Endothelial cell of umbilical vein (primary cell): ENCODE results near the gene CNTN6. TPM values are rescaled to one million over a fixed set of nuclear protein-coding genes. Genes with fewer than 3 reads are reported as not detected.

Experiments
- BruUV-seq: library from RNA; stranded (reverse); fragments of 400-500 nt; replicated peaks from 2 replicates; lab custom pipeline; 2021; lab: Mats Ljungman, UMichigan
- CTCF ChIA-PET: fragments of 300-600, 350-600 bp; sonication (Branson Sonifier 250); formaldehyde crosslinking; loops from one replicate; lab custom pipeline; 2021; ENCODE audit warnings: antibody characterized with exemption, inconsistent platforms; lab: Charles Lee
- POLR2A ChIA-PET: fragments of 300-600, 350-600 bp; sonication (Branson Sonifier 250); formaldehyde crosslinking; loops from one replicate; lab custom pipeline; 2021; ENCODE audit warnings: antibody characterized with exemption, inconsistent platforms; lab: Charles Lee
- DNase-seq: peaks from one replicate; pipeline ENCODE4 v3.0.0-alpha.2; 2011; ENCODE audit warnings: low read depth, low spot score
- FAIRE-seq: peaks from 2 replicates; lab custom pipeline; 2011; peaks lifted over from hg19 to GRCh38; lab: Jason Lieb, UNC
- H2AFZ ChIP-seq: 2 replicates; pipeline ENCODE4 v1.6.0; 2012; ENCODE audit warnings: low read depth, low read length, control low read depth, inconsistent platforms
- H3K27ac ChIP-seq: 2 replicates; pipeline ENCODE4 v1.5.1; 2011; ENCODE audit warnings: low read depth, mild to moderate bottlenecking, control low read depth, low read length, moderate library complexity; ENCODE audit not compliant: insufficient read depth
- H3K27me3 ChIP-seq, 2 experiments: 2 replicates each; pipeline versions ENCODE4 v1.6.0 to v1.6.1; 2011; ENCODE audit warnings: low read length in 2 of 2, mixed read lengths in 1 of 2; ENCODE audit not compliant: control insufficient read depth in 2 of 2, insufficient read depth in 2 of 2
- H3K36me3 ChIP-seq, 2 experiments: 2 replicates in 1 of 2; 3 replicates in 1 of 2; pipeline ENCODE4 v1.5.1; 2011; ENCODE audit warnings: low read length in 2 of 2, mild to moderate bottlenecking in 1 of 2, moderate library complexity in 1 of 2; ENCODE audit not compliant: control insufficient read depth in 2 of 2, insufficient read depth in 2 of 2; ENCODE audit errors: extremely low read depth in 1 of 2
- H3K4me1 ChIP-seq: 3 replicates; pipeline ENCODE4 v1.5.1; 2011; ENCODE audit warnings: mild to moderate bottlenecking, low read length; ENCODE audit not compliant: control insufficient read depth, insufficient read depth; ENCODE audit errors: extremely low read depth
- H3K4me2 ChIP-seq: 2 replicates; pipeline ENCODE4 v1.6.1; 2011; ENCODE audit warnings: low read length, control low read depth, mixed read lengths; ENCODE audit not compliant: insufficient read depth
- H3K4me3 ChIP-seq, 3 experiments: fragments of 200-600 bp in 1 of 3; sonication (generic), shearing (Covaris generic) in 1 of 3; replicated peaks in 1 of 3; 2 replicates each; pipeline ENCODE4 v1.5.1; 2011 to 2016; ENCODE audit warnings: control low read depth in 3 of 3, low read length in 3 of 3, mild to moderate bottlenecking in 2 of 3, inconsistent platforms in 1 of 3, low read depth in 1 of 3, moderate library complexity in 1 of 3; ENCODE audit not compliant: insufficient read depth in 1 of 3
- H3K79me2 ChIP-seq: 2 replicates; pipeline ENCODE4 v1.6.0; 2012; ENCODE audit warnings: low read length, inconsistent platforms; ENCODE audit not compliant: control insufficient read depth, insufficient read depth
- H3K9ac ChIP-seq: replicated peaks from 2 replicates; pipeline ENCODE3; 2011; ENCODE audit warnings: low read length, control low read depth; ENCODE audit not compliant: insufficient read depth; ENCODE audit errors: extremely low read depth
- H3K9me1 ChIP-seq: replicated peaks from 3 replicates; pipeline ENCODE4 v1.6.0; 2011; ENCODE audit warnings: mild to moderate bottlenecking, low read length; ENCODE audit not compliant: control insufficient read depth, insufficient read depth; ENCODE audit errors: extremely low read depth
- H3K9me3 ChIP-seq: replicated peaks from 2 replicates; pipeline ENCODE4 v1.5.1; 2012; ENCODE audit warnings: low read length, inconsistent platforms; ENCODE audit not compliant: control insufficient read depth, insufficient read depth
- H4K20me1 ChIP-seq: replicated peaks from 2 replicates; pipeline ENCODE3; 2011; ENCODE audit warnings: mild to moderate bottlenecking, low read length; ENCODE audit not compliant: control insufficient read depth, insufficient read depth; ENCODE audit errors: extremely low read depth
- CTCF ChIP-seq, 2 donors: IDR thresholded peaks; 1 replicate in 1 of 2; 2 replicates in 1 of 2; pipeline ENCODE4 v1.5.1; 2011; ENCODE audit warnings: low read length in 2 of 2, mild to moderate bottlenecking in 2 of 2, moderate library complexity in 2 of 2, control low read depth in 1 of 2, inconsistent platforms in 1 of 2, low read depth in 1 of 2; ENCODE audit not compliant: insufficient read depth in 1 of 2; ENCODE audit errors: extremely low read depth in 1 of 2
- EZH2 ChIP-seq: IDR thresholded peaks from 2 replicates; pipeline ENCODE4 v1.6.1; 2012; ENCODE audit warnings: borderline replicate concordance, low read depth, mild to moderate bottlenecking, moderate library complexity, low read length, inconsistent platforms; ENCODE audit not compliant: severe bottlenecking
- FOS ChIP-seq: IDR thresholded peaks from 2 replicates; pipeline ENCODE4 v1.6.1; 2011; ENCODE audit warnings: mild to moderate bottlenecking, low read length, moderate library complexity, borderline replicate concordance; ENCODE audit not compliant: insufficient read depth
- GATA2 ChIP-seq: IDR thresholded peaks from 2 replicates; pipeline ENCODE4 v1.7.0; 2011; ENCODE audit warnings: low read depth, mild to moderate bottlenecking, moderate library complexity, mixed read lengths, low read length; ENCODE audit not compliant: insufficient read length, insufficient read depth
- JUN ChIP-seq: IDR thresholded peaks from 2 replicates; pipeline ENCODE4 v1.6.1; 2011; ENCODE audit warnings: borderline replicate concordance, low read depth; ENCODE audit not compliant: insufficient read length, insufficient read depth
- MAX ChIP-seq: IDR thresholded peaks from 2 replicates; pipeline ENCODE4 v1.6.1; 2011; ENCODE audit not compliant: insufficient read depth, insufficient read length
- MYC ChIP-seq: IDR thresholded peaks from one replicate; pipeline ENCODE4 v1.6.1; 2011; ENCODE audit warnings: mild to moderate bottlenecking, low read depth, low read length
- POLR2A ChIP-seq: IDR thresholded peaks from 2 replicates; pipeline ENCODE4 v1.6.1; 2012; ENCODE audit warnings: low read depth, mild to moderate bottlenecking, control low read depth, low read length
- POLR2AphosphoS5 ChIP-seq: IDR thresholded peaks from 2 replicates; pipeline ENCODE4 v1.6.1; 2012; ENCODE audit warnings: low read depth, mild to moderate bottlenecking, control low read depth, low read length, moderate library complexity; ENCODE audit not compliant: insufficient read depth
- dilution Hi-C: fragments of 300-500 bp; cut with MboI; formaldehyde crosslinking; loops from one replicate; pipeline ENCODE4 v1.15.0; 2019; ENCODE audit warnings: low sequenced_read_pairs; ENCODE audit not compliant: extremely low pct_ligation_motif_present
- intact Hi-C: fragments of 100-400 bp; cut with micrococcal nuclease; formaldehyde crosslinking; loops from one replicate; pipeline ENCODE4 v1.10.0; 2022
- polyA plus RNA-seq, 4 experiments: library from polyadenylated mRNA; depleted of rRNA in 3 of 4; stranded (reverse) in 3 of 4; unstranded in 1 of 4; fragments of >200 nt; gene quantifications; 2 replicates each; pipeline versions ENCODE4 v1.2.1 to v1.2.3, GENCODE V29; 2011 to 2012; ENCODE audit warnings: missing spikeins in 1 of 4
- total RNA-seq: library from RNA; stranded (reverse); gene quantifications from 2 replicates; pipeline ENCODE4 v1.2.3, GENCODE V29; 2021

Gene CNTN6
- total and polyA plus RNA-seq, 2 donors (not counting 3 experiments of a cell fraction or from before 2014, with no cell fraction given), result not detected

- Histone ChIP-seq H3K9me3 (no peaks in the 10 kb centered on the region), H3K9ac (no peak overlapping the region), H3K27me3 (no peaks in the 10 kb centered on the region), H3K9me1 (no peaks in the 10 kb centered on the region), H3K79me2 (no peaks in the 10 kb centered on the region), H3K27ac (no peak overlapping the region), H3K4me1 (no peaks in the 10 kb centered on the region), H2AFZ (no peak overlapping the region), H3K4me3 (no peak overlapping the region), H4K20me1 (no peaks in the 10 kb centered on the region), H3K36me3 (no peaks in the 10 kb centered on the region), H3K4me2 (no peak overlapping the region)
- intact Hi-C loops (no loop called here), dilution Hi-C loops (no loop called here)
- ChIA-PET CTCF (no interaction called here), POLR2A (no interaction called here)
- FAIRE-seq (no peak), DNase-seq (no peak)
- no TSS peak for BruUV-seq
- no peak for TF ChIP-seq JUN
- no peak for TF ChIP-seq POLR2AphosphoS5
- TF ChIP-seq EZH2, result no peak
- no peak for TF ChIP-seq FOS
- TF ChIP-seq MAX, result no peak
- TF ChIP-seq MYC, result no peak
Observed at GRCh38 chr3:1326546-1326945, 233.7 kb downstream of the CNTN6 start.

GRCh38 chr3:1330107-1330506, 237.3 kb downstream of the CNTN6 start:
- Histone ChIP-seq H3K36me3 (no peaks in the 10 kb centered on the region), H3K79me2 (no peaks in the 10 kb centered on the region), H2AFZ (no peak overlapping the region), H3K9me1 (no peaks in the 10 kb centered on the region), H3K9me3 (no peaks in the 10 kb centered on the region), H3K4me2 (no peak overlapping the region), H3K27me3 (no peaks in the 10 kb centered on the region), H3K4me3 (no peak overlapping the region), H3K27ac (no peak overlapping the region), H3K9ac (no peak overlapping the region), H4K20me1 (no peaks in the 10 kb centered on the region), H3K4me1 (no peaks in the 10 kb centered on the region)
- POLR2A ChIA-PET, result no interaction called here
- BruUV-seq, result no TSS peak
- intact Hi-C loops (no loop called here), dilution Hi-C loops (no loop called here)
- DNase-seq (no peak), FAIRE-seq (no peak)
- CTCF ChIA-PET, result interaction anchor here (0.6 kb wide), 1 partner anchor 81 kb away, joined by 3 read pairs; no protein-coding TSS in a partner anchor
- no peak for TF ChIP-seq POLR2AphosphoS5
- TF ChIP-seq EZH2, result no peak
- no peak for TF ChIP-seq FOS
- no peak for TF ChIP-seq CTCF (IDR thresholded peaks at IDR 0.05; ENCODE audit: extremely low read depth in 1 of 2, insufficient read depth in 1 of 2, low read depth in 1 of 2, low read length in 2 of 2)
- TF ChIP-seq JUN, result no peak
- no peak for TF ChIP-seq GATA2
- no peak for TF ChIP-seq MAX
- TF ChIP-seq MYC, result no peak
- no peak for TF ChIP-seq POLR2A
